ACHN (cell line): Measurements from ENCODE around the gene CLDN9.

ENCODE experiments used
- DNase-seq: peaks from one replicate; pipeline ENCODE4 v3.0.0-alpha.2; 2015
- in situ Hi-C: cut with HindIII; loops from 2 replicates; pipeline ENCODE4 v1.10.0; 2017; ENCODE audit warnings: low sequenced_read_pairs, low pct_ligation_motif_present, low pct_unique_long_range_greater_than_20kb

The CLDN9 gene

DNA sequence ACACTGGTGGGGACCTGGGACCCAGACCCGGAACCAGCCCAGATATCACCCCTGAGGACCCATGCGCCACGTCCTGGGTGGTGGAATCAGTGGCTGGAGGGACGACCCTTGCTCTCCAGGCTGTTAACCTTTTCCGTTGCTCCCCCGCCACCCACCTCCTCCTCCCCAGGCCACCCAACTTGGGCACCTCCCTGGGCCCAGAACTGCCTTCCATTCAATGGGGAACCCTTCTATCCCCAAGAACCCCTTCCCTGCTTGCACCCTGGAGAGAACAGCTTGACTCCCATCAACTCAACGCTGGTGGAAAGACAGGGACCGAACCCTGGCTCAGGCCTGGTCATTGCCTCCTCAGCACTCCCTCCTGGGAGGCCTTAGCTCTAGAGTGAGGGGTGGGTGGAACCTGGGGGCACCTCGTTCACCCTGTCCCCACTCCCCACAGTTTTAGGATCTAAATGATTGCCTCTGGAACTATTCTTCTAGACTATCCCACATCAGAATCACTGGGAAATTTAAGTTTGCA, 47.1 kb downstream of the CLDN9 start:
- in situ Hi-C loops = no loop called here
- DNase-seq = no peak

DNA sequence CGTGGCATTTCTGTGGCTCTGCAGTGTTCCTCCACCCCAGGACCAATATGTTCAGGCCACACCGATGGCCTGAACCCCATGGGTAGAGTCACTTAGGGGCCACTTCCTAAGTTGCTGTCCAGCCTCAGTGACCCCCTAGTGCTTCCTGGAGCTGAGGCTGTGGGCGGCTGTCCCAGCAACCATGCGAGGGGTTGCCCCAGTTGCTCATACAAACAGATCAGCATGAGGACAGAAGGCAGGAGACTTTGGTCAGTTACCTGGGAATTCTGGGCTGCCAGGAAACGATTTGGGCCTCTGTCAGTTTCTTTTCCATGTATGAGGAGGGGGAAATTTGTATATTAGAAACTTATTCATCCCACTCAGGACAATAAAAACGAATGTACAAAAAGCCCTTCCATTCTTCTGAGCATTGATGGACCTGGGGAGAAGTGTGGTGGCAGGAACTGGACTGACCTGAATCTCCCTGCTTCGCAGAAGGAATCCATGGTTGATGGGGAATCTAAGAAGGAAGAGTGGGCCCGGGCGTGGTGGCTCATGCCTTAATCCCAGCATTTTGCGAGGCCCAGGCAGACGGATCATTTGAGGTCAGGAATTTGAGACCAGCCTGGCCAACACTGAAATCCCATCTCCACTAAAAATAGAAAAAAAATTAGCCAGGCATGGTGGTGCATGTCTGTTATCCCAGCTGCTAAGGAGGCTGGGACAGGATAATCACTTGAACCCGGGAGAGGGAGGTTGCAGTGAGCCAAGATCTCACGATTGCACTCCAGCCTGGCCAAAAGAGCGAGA, 47.8 kb downstream of the CLDN9 start:
- DNase-seq = no peak
- in situ Hi-C loops = no loop called here

DNA sequence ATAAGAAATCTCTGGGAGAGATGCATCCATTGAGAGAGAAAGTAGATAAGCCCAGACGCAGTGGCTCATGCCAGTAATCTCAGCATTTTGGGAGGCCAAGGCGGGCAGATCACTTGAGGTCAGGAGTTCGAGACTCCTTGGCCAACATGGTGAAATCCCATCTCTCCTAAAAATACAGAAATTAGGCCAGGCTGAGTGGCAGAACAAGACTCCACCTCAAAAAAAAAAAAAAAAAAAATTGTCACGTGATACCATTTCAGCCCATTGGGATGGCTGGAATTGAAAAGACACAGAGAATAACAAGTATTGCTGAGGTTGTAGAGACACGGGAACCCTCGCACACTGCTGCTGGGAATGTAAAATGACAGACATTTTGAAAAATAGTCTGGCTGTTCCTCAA, 49.8 kb downstream of the CLDN9 start:
- no peak for DNase-seq
- in situ Hi-C loops = no loop called here

DNA sequence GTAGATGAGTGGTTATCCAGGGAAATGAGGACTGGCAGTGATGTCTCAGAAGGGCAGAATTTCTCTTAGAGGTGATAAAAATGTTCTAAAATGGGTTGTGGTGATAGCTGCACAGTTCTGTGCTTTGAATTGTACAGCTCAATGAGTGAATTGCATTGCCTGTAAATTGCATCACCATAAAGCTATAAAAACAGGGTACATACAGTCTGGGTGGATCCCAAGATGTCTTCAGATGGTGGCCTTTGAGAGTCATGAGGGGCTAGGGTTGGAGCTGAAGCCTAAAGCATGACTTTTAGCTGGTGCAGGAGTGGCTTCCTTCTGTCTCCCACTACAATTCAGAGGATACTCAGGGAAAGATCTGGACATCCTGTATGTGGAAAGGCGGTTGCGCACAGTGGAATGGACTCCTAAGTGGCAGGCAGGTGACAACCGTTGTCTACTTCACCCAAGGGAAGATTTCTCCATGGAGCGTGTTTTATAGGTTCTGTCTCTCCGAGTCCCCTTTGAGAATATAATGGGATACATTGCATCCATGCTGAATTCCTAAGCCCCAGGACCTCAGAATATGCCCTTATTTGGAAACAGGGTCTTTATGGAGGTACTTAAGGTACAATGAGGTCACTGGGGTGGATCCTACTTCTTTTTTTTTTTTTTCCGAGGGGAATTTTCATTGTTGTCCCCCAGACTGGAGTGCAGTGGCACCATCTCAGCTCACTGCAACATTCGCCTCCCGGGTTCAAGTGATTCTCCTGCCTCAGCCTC, 51.1 kb downstream of the CLDN9 start:
- DNase-seq = no peak
- in situ Hi-C loops = no loop called here
